ENCODE results near the gene RBCK1.
A peak's percentile ranks its signal among the peaks of the same experiment; 100 is the strongest.

RBCK1 gene

GRCh38 chr20:420721-421574 is 12.8 kb downstream of the RBCK1 start:
- no peak overlapping the region for H3K4me3 Mint-ChIP-seq
- H3K9me3 Mint-ChIP-seq, result no peaks in the 10 kb centered on the region
- H3K27me3 Mint-ChIP-seq, result no peaks in the 10 kb centered on the region

GRCh38 chr20:421685-422250 is 13.7 kb downstream of the RBCK1 start:
- DNase-seq (ENCODE audit: low spot score in 2 of 2), result no peak
- H3K27ac Mint-ChIP-seq (ENCODE audit: low read depth), result peak overlapping the region; percentile 70
- H3K36me3 Mint-ChIP-seq (ENCODE audit: insufficient read depth), result peaks cover 39% of the 10 kb centered on the region
- H3K9me3 Mint-ChIP-seq, result no peaks in the 10 kb centered on the region
- no peak for ATAC-seq (replicated peaks; ENCODE audit: extremely low read depth, poor library complexity, severe bottlenecking)
- H3K4me3 Mint-ChIP-seq, result no peak overlapping the region
- H3K4me1 Mint-ChIP-seq, result peaks cover 12% of the 10 kb centered on the region
- H3K27me3 Mint-ChIP-seq, result no peaks in the 10 kb centered on the region

More at GRCh38 chr20:420721-421574, 12.8 kb downstream of the RBCK1 start:
- DNase-seq (ENCODE audit: low spot score in 2 of 2) (no peak), ATAC-seq (replicated peaks; ENCODE audit: extremely low read depth, poor library complexity, severe bottlenecking) (no peak)
- Mint-ChIP-seq H3K27ac (ENCODE audit: low read depth) (peak overlapping the region; percentile 70), H3K4me1 (peaks cover 17% of the 10 kb centered on the region), H3K36me3 (ENCODE audit: insufficient read depth) (peaks cover 39% of the 10 kb centered on the region)

DNA sequence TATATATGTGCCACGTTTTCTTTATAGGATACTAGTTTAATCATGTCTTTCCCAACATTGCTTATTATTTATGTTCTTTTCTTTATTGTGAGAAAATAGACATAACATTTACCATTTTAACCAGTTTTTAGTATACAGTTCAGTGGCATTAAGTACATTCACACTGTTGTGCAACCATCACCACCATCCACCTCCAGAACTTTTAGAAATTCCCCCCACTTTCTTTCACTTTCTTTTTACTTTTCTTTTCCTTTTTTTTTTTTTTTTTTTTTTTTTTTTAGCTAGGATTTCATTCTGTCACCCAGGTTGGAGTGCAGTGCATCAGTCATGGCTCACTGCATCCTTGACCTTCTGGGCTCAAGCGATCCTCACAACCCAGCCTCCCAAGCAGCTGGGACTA is 18.5 kb downstream of the RBCK1 start:
- no peaks in the 10 kb centered on the region for H3K9me3 Mint-ChIP-seq
- no peak for ATAC-seq (replicated peaks; ENCODE audit: extremely low read depth, poor library complexity, severe bottlenecking)
- H3K4me1 Mint-ChIP-seq, result peaks cover 9% of the 10 kb centered on the region
- DNase-seq (ENCODE audit: low spot score in 2 of 2), result no peak
- H3K27ac Mint-ChIP-seq (ENCODE audit: low read depth), result no peak overlapping the region
- no peaks in the 10 kb centered on the region for H3K27me3 Mint-ChIP-seq
- peaks cover 41% of the 10 kb centered on the region for H3K36me3 Mint-ChIP-seq (ENCODE audit: insufficient read depth)
- no peak overlapping the region for H3K4me3 Mint-ChIP-seq

DNA sequence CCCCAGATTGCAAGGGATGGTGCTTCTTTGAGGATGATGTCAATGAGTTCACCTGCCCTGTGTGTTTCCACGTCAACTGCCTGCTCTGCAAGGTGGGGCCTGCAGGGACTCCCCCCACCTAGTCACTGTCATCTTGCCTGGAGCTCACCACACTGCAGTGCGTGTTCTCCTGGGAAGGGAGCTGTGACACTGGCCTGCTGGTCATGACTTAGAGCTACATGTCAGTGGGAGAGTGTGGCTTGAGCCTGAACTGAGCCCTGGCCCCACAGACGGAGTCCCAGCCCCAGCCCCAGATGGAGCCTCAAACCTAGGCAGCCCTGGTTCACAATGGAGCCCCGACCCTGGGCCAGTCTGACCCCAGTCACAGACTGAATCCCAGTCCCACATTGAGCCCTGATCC is 19.3 kb downstream of the RBCK1 start:
- ATAC-seq (replicated peaks; ENCODE audit: extremely low read depth, poor library complexity, severe bottlenecking), result no peak
- no peak for DNase-seq (ENCODE audit: low spot score in 2 of 2)
- Mint-ChIP-seq H3K9me3 (no peaks in the 10 kb centered on the region), H3K4me3 (no peak overlapping the region), H3K36me3 (ENCODE audit: insufficient read depth) (peaks cover 34% of the 10 kb centered on the region), H3K27me3 (no peaks in the 10 kb centered on the region), H3K27ac (ENCODE audit: low read depth) (no peak overlapping the region), H3K4me1 (peaks cover 7% of the 10 kb centered on the region)

DNA sequence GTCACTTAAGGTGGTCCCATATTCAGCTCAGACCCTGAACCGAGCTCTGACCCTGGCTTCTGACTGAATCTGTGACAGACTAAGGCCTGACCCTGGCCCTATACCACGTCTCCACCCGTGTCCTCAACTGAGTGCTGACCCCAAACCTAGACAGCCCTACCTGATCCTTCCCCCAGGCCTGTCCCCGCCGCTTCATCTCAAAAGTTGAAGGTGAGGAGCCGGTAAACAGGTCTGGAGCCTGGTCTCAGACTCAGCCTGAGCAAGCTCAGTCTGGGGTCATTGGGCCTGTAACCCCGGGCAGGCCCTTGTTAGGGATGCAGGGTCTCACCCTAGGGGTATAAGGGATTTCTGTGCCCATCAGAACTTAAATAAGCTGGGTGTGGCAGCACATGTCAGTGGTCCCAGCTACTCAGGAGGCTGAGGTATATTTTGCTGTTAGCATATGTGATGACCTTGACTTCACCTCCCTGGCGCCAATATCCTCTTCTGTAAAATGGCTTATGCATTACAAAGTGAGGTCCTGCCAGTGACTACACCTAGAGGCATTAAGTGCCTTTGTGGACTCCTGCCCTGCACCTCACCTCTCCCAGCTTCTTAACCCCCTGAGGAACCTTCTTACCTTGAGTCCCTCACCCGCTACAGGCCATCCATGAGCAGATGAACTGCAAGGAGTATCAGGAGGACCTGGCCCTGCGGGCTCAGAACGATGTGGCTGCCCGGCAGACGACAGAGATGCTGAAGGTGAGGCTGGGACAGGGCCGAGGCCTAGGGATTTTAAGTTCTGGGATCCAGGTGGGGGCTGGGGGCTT is 20.0 kb downstream of the RBCK1 start:
- Mint-ChIP-seq H3K36me3 (ENCODE audit: insufficient read depth) (peaks cover 29% of the 10 kb centered on the region), H3K4me1 (peaks cover 9% of the 10 kb centered on the region), H3K9me3 (no peaks in the 10 kb centered on the region), H3K4me3 (no peak overlapping the region), H3K27ac (ENCODE audit: low read depth) (no peak overlapping the region), H3K27me3 (no peaks in the 10 kb centered on the region)
- DNase-seq (ENCODE audit: low spot score in 2 of 2) (no peak), ATAC-seq (replicated peaks; ENCODE audit: extremely low read depth, poor library complexity, severe bottlenecking) (no peak)

GRCh38 chr20:428658-429200 is 20.6 kb downstream of the RBCK1 start:
- ATAC-seq (replicated peaks; ENCODE audit: extremely low read depth, poor library complexity, severe bottlenecking), result no peak
- Mint-ChIP-seq H3K36me3 (ENCODE audit: insufficient read depth) (peaks cover 31% of the 10 kb centered on the region), H3K9me3 (no peaks in the 10 kb centered on the region), H3K27ac (ENCODE audit: low read depth) (no peak overlapping the region), H3K4me3 (no peak overlapping the region), H3K27me3 (no peaks in the 10 kb centered on the region), H3K4me1 (peaks cover 16% of the 10 kb centered on the region)
- no peak for DNase-seq (ENCODE audit: low spot score in 2 of 2)

GRCh38 chr20:430091-430999 is 22.2 kb downstream of the RBCK1 start:
- H3K36me3 Mint-ChIP-seq (ENCODE audit: insufficient read depth), result peaks cover 28% of the 10 kb centered on the region
- ATAC-seq (replicated peaks; ENCODE audit: extremely low read depth, poor library complexity, severe bottlenecking) (no peak), DNase-seq (ENCODE audit: low spot score in 2 of 2) (no peak)
- no peaks in the 10 kb centered on the region for H3K9me3 Mint-ChIP-seq
- no peaks in the 10 kb centered on the region for H3K27me3 Mint-ChIP-seq
- peaks cover 31% of the 10 kb centered on the region for H3K4me1 Mint-ChIP-seq
- no peak overlapping the region for H3K4me3 Mint-ChIP-seq
- no peak overlapping the region for H3K27ac Mint-ChIP-seq (ENCODE audit: low read depth)

DNA sequence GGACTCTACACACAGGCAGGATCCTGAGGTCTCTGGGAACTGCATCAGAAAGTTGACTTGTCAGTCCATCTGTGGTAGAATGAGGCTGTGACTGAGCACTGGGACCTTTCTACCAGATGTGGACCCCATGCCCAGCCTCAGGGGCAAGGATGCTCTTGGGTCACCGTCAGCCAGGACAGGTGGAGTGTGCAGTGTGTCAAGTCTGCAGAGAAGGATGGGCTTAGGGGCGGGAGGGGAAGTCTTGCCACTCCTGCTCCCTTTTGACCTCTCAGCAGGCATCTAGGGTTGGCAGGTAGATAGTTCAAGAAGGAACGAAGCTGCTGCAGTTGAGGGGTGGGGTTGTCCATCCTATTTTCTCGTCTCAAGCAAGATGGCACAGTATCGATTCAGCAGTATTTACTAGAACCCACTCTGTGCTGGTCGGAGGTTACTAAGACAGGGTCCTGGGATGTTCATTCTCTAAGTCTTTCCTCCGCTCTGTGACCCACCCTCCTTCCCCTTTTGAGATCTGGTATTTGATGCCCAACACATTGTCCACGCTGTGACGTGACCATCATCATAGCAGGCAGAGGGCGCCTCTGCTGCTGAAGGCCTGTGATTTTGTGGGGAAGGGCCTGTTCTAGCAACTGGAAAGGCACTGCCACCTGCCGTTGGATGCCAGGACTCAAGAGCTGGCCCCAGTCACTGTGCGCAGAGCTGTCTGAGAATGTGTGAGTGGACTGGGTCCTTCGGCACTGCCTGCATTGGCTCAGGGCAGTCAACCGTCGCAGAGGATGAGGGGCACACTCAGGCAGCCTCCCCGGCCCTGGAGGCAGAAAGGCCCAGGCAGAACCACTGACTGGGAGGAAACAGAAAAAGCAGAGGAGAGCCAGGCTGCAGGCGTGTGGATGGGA is 23.2 kb downstream of the RBCK1 start:
- Mint-ChIP-seq H3K4me3 (no peak overlapping the region), H3K36me3 (ENCODE audit: insufficient read depth) (peaks cover 31% of the 10 kb centered on the region), H3K4me1 (peaks cover 37% of the 10 kb centered on the region), H3K27ac (ENCODE audit: low read depth) (no peak overlapping the region), H3K27me3 (no peaks in the 10 kb centered on the region), H3K9me3 (no peaks in the 10 kb centered on the region)
- DNase-seq (ENCODE audit: low spot score in 2 of 2) (no peak), ATAC-seq (replicated peaks; ENCODE audit: extremely low read depth, poor library complexity, severe bottlenecking) (no peak)

- no peaks in the 10 kb centered on the region for H3K27me3 Mint-ChIP-seq
- ATAC-seq (replicated peaks; ENCODE audit: extremely low read depth, poor library complexity, severe bottlenecking), result no peak
- H3K9me3 Mint-ChIP-seq, result no peaks in the 10 kb centered on the region
- no peak for DNase-seq (ENCODE audit: low spot score in 2 of 2)
- peaks cover 40% of the 10 kb centered on the region for H3K4me1 Mint-ChIP-seq
- H3K27ac Mint-ChIP-seq (ENCODE audit: low read depth), result peak overlapping the region; percentile 95
- H3K36me3 Mint-ChIP-seq (ENCODE audit: insufficient read depth), result peaks cover 31% of the 10 kb centered on the region
- no peak overlapping the region for H3K4me3 Mint-ChIP-seq
These were observed 24.1 kb downstream of the RBCK1 start for GRCh38 chr20:432208-432607.

- Mint-ChIP-seq H3K9me3 (no peaks in the 10 kb centered on the region), H3K4me3 (peak overlapping the region; percentile 59), H3K27ac (ENCODE audit: low read depth) (peak overlapping the region; percentile 95), H3K27me3 (no peaks in the 10 kb centered on the region), H3K4me1 (peaks cover 45% of the 10 kb centered on the region), H3K36me3 (ENCODE audit: insufficient read depth) (peaks cover 34% of the 10 kb centered on the region)
- no peak for DNase-seq (ENCODE audit: low spot score in 2 of 2)
- peak; percentile 5 for ATAC-seq (replicated peaks; ENCODE audit: extremely low read depth, poor library complexity, severe bottlenecking)
These were observed 24.7 kb downstream of the RBCK1 start for GRCh38 chr20:432677-433299.

All from central memory CD8-positive, alpha-beta T cell (primary cell).